ENCODE measurements around the gene ST3GAL3. TPM values are rescaled to one million over a fixed set of nuclear protein-coding genes. Genes with fewer than 3 reads are reported as not detected.

ST3GAL3 gene
- total and polyA plus RNA-seq, 2 of the 13 experiments (the other 11 are each of a cell fraction or from before 2014, with no cell fraction given) = 5.1 to 8.1 TPM

DNA sequence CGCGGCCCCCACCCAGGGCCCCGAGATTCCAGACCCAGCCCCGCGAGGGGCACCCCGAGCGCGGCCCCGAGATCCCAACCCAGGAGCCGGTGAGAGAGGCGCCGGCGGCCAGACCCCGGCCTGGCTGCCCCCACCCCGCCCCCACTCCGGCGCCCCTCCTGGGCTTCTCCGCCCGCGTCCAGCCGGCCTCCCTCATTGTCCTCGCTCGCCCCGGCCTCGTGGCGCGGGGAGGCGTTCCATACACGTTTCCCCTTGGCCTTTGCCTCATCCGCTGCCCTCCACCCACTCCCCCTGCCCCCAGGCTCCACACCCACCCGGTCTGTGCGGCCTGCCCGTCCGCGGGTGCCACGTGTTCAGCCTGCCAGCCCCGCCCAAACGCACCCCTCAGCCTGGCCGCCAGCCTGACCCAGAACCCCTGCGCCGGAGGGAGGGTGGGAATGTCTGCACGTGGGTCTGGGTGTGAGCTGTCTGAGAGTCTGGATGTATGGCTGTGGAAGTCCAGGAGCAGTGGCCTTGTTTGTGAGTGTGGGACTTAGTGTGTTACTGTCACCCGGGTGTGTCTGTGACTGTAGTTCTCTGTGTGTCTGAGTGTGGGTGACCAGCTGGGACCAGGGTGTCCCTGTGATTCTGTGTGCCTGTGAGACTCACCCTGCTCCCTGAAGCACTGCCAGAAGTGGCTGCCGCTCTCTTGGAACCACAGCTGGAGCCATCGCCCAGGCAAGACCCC, 272.4 kb downstream of the ST3GAL3 start (continued):
- TF ChIP-seq MED13 (CRISPR knock-in tag; IDR thresholded peaks at IDR 0.05) = peak; percentile 42; the same call in 1 of the 2 replicates
- TF ChIP-seq, protein P1, sequence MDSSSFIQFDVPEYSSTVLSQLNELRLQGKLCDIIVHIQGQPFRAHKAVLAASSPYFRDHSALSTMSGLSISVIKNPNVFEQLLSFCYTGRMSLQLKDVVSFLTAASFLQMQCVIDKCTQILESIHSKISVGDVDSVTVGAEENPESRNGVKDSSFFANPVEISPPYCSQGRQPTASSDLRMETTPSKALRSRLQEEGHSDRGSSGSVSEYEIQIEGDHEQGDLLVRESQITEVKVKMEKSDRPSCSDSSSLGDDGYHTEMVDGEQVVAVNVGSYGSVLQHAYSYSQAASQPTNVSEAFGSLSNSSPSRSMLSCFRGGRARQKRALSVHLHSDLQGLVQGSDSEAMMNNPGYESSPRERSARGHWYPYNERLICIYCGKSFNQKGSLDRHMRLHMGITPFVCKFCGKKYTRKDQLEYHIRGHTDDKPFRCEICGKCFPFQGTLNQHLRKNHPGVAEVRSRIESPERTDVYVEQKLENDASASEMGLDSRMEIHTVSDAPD (CRISPR knock-in tag; IDR thresholded peaks at IDR 0.05) = no peak
- TF ChIP-seq, protein P2, sequence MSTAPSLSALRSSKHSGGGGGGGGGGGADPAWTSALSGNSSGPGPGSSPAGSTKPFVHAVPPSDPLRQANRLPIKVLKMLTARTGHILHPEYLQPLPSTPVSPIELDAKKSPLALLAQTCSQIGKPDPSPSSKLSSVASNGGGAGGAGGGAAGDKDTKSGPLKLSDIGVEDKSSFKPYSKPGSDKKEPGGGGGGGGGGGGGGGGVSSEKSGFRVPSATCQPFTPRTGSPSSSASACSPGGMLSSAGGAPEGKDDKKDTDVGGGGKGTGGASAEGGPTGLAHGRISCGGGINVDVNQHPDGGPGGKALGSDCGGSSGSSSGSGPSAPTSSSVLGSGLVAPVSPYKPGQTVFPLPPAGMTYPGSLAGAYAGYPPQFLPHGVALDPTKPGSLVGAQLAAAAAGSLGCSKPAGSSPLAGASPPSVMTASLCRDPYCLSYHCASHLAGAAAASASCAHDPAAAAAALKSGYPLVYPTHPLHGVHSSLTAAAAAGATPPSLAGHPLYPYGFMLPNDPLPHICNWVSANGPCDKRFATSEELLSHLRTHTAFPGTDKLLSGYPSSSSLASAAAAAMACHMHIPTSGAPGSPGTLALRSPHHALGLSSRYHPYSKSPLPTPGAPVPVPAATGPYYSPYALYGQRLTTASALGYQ (CRISPR knock-in tag; IDR thresholded peaks at IDR 0.05) = no peak
- TF ChIP-seq, protein P3, sequence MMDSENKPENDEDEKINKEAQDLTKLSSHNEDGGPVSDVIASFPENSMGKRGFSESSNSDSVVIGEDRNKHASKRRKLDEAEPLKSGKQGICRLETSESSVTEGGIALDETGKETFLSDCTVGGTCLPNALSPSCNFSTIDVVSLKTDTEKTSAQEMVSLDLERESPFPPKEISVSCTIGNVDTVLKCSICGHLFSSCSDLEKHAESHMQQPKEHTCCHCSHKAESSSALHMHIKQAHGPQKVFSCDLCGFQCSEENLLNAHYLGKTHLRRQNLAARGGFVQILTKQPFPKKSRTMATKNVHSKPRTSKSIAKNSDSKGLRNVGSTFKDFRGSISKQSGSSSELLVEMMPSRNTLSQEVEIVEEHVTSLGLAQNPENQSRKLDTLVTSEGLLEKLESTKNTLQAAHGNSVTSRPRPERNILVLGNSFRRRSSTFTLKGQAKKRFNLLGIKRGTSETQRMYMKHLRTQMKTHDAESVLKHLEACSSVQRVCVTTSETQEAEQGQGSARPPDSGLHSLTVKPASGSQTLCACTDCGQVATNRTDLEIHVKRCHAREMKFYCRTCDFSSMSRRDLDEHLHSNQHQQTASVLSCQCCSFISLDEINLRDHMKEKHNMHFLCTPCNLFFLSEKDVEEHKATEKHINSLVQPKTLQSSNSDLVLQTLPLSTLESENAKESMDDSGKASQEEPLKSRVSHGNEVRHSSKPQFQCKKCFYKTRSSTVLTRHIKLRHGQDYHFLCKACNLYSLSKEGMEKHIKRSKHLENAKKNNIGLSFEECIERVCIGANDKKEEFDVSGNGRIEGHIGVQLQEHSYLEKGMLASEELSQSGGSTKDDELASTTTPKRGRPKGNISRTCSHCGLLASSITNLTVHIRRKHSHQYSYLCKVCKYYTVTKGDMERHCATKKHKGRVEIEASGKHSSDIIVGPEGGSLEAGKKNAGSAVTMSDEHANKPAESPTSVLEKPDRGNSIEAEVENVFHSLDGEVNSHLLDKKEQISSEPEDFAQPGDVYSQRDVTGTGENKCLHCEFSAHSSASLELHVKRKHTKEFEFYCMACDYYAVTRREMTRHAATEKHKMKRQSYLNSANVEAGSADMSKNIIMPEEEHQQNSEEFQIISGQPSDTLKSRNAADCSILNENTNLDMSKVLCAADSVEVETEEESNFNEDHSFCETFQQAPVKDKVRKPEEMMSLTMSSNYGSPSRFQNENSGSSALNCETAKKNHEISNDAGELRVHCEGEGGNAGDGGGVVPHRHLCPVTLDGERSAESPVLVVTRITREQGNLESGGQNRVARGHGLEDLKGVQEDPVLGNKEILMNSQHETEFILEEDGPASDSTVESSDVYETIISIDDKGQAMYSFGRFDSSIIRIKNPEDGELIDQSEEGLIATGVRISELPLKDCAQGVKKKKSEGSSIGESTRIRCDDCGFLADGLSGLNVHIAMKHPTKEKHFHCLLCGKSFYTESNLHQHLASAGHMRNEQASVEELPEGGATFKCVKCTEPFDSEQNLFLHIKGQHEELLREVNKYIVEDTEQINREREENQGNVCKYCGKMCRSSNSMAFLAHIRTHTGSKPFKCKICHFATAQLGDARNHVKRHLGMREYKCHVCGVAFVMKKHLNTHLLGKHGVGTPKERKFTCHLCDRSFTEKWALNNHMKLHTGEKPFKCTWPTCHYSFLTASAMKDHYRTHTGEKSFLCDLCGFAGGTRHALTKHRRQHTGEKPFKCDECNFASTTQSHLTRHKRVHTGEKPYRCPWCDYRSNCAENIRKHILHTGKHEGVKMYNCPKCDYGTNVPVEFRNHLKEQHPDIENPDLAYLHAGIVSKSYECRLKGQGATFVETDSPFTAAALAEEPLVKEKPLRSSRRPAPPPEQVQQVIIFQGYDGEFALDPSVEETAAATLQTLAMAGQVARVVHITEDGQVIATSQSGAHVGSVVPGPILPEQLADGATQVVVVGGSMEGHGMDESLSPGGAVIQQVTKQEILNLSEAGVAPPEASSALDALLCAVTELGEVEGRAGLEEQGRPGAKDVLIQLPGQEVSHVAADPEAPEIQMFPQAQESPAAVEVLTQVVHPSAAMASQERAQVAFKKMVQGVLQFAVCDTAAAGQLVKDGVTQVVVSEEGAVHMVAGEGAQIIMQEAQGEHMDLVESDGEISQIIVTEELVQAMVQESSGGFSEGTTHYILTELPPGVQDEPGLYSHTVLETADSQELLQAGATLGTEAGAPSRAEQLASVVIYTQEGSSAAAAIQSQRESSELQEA (CRISPR knock-in tag; IDR thresholded peaks at IDR 0.05; ENCODE audit: not compliant biosample characterization) = no peak
- TF ChIP-seq, protein P4, sequence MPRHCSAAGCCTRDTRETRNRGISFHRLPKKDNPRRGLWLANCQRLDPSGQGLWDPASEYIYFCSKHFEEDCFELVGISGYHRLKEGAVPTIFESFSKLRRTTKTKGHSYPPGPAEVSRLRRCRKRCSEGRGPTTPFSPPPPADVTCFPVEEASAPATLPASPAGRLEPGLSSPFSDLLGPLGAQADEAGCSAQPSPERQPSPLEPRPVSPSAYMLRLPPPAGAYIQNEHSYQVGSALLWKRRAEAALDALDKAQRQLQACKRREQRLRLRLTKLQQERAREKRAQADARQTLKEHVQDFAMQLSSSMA (CRISPR knock-in tag; IDR thresholded peaks at IDR 0.05) = peak; percentile 12; the same call in 1 of the 2 replicates
- TF ChIP-seq, protein P5, sequence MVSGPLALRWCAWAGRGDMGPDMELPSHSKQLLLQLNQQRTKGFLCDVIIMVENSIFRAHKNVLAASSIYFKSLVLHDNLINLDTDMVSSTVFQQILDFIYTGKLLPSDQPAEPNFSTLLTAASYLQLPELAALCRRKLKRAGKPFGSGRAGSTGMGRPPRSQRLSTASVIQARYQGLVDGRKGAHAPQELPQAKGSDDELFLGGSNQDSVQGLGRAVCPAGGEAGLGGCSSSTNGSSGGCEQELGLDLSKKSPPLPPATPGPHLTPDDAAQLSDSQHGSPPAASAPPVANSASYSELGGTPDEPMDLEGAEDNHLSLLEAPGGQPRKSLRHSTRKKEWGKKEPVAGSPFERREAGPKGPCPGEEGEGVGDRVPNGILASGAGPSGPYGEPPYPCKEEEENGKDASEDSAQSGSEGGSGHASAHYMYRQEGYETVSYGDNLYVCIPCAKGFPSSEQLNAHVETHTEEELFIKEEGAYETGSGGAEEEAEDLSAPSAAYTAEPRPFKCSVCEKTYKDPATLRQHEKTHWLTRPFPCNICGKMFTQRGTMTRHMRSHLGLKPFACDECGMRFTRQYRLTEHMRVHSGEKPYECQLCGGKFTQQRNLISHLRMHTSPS (CRISPR knock-in tag; IDR thresholded peaks at IDR 0.05; ENCODE audit: low read depth) = peak; percentile 19
- TF ChIP-seq, protein P6, sequence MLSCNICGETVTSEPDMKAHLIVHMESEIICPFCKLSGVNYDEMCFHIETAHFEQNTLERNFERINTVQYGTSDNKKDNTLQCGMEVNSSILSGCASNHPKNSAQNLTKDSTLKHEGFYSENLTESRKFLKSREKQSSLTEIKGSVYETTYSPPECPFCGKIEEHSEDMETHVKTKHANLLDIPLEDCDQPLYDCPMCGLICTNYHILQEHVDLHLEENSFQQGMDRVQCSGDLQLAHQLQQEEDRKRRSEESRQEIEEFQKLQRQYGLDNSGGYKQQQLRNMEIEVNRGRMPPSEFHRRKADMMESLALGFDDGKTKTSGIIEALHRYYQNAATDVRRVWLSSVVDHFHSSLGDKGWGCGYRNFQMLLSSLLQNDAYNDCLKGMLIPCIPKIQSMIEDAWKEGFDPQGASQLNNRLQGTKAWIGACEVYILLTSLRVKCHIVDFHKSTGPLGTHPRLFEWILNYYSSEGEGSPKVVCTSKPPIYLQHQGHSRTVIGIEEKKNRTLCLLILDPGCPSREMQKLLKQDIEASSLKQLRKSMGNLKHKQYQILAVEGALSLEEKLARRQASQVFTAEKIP (CRISPR knock-in tag; IDR thresholded peaks at IDR 0.05; ENCODE audit: borderline replicate concordance) = no peak
- TF ChIP-seq, protein P7, sequence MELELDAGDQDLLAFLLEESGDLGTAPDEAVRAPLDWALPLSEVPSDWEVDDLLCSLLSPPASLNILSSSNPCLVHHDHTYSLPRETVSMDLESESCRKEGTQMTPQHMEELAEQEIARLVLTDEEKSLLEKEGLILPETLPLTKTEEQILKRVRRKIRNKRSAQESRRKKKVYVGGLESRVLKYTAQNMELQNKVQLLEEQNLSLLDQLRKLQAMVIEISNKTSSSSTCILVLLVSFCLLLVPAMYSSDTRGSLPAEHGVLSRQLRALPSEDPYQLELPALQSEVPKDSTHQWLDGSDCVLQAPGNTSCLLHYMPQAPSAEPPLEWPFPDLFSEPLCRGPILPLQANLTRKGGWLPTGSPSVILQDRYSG (CRISPR knock-in tag; IDR thresholded peaks at IDR 0.05) = no peak

All from HepG2 (cell line).